Psoas muscle (tissue), 8 donors: ENCODE data around the gene RPL34. TPM values are rescaled to one million over a fixed set of nuclear protein-coding genes. Genes with fewer than 3 reads are reported as not detected.

ENCODE experiments used
- ATAC-seq, 4 donors: fragments of 200-7000 bp; cut with Tn5 transposase; one replicate each; pipeline ENCODE4 v1.9.1; 2020; ENCODE audit warnings: moderate library complexity in 3 of 4, mild to moderate bottlenecking in 2 of 4
- DNase-seq, 2 donors: peaks; one replicate each; pipeline ENCODE4 v3.0.0-alpha.2; 2020
- H3K27ac ChIP-seq: fragments of 200-600 bp; one replicate; pipeline ENCODE4 v1.8.0; 2022
- H3K27me3 ChIP-seq, 3 donors: fragments of 200-600 bp in 1 of 3; one replicate each; pipeline versions ENCODE4 v1.6.1 to v1.8.0; 2013 to 2022; ENCODE audit warnings: low read length in 2 of 3, mild to moderate bottlenecking in 2 of 3, moderate library complexity in 1 of 3; ENCODE audit not compliant: insufficient read depth in 3 of 3
- H3K36me3 ChIP-seq, 2 donors: fragments of 200-600 bp in 1 of 2; one replicate each; pipeline versions ENCODE4 v1.6.1 to v1.8.0; 2013 to 2022; ENCODE audit warnings: low read depth in 1 of 2, mild to moderate bottlenecking in 1 of 2, moderate library complexity in 1 of 2; ENCODE audit not compliant: insufficient read depth in 1 of 2
- H3K4me1 ChIP-seq: fragments of 200-600 bp; one replicate; pipeline ENCODE4 v1.8.0; 2022
- H3K4me3 ChIP-seq: fragments of 200-600 bp; one replicate; pipeline ENCODE4 v1.8.0; 2022; ENCODE audit warnings: mild to moderate bottlenecking
- H3K9me3 ChIP-seq: fragments of 200-600 bp; one replicate; pipeline ENCODE4 v1.8.0; 2022
- CTCF ChIP-seq: fragments of 200-600 bp; IDR thresholded peaks from one replicate; pipeline ENCODE4 v1.8.0; 2022; ENCODE audit warnings: antibody characterized with exemption
- WGBS, 3 donors: extraction: QIAGEN DNeasy Blood & Tissue Kit; methylation state at CpG; one replicate each; pipeline versions ENCODE4 v1.1.6 to v1.1.7; 2013; 5-methylcytosine and 5-hydroxymethylcytosine counted together
- intact Hi-C, 2 donors: fragments of 100-400 bp; cut with DNase I; formaldehyde crosslinking; loops; one replicate each; pipeline versions ENCODE4 v1.11.0 to v1.14.2; 2022
- polyA plus RNA-seq, 3 donors: library from polyadenylated mRNA; stranded (reverse); fragments of 200-250 nt; gene quantifications; one replicate each; pipeline ENCODE4 v1.2.3, GENCODE V29; 2013
- total RNA-seq, 4 donors: library from RNA; stranded (reverse); fragmentation: NEBNext Ultra II Directional in 2 of 4; extraction: Animal tissue kit (Norgen Biotek cat#: 25700) in 2 of 4; gene quantifications; one replicate each; pipeline versions ENCODE4 v1.2.1 to v1.2.4, GENCODE V29; 2021 to 2023
- donor health status: healthy with polysubstance abuse.
- donor health status: DM: no; HTN: no; CAD: no; lungs with moderate emphysema.
- donor health status: Bipolar disorder and iron deficiency.
- donor health status: healthy.
- donor health status: DM: yes; HTN: yes; CAD: no.
- donor health status: DM: no; HTN: no; CAD: no.
- donor health status: DM: no; HTN: no; CAD: no.
- donor health status: DM: yes; HTN: yes; CAD: no.

Gene RPL34
- total and polyA plus RNA-seq, 7 donors: 614 to 2,947 (median 727) TPM

DNA sequence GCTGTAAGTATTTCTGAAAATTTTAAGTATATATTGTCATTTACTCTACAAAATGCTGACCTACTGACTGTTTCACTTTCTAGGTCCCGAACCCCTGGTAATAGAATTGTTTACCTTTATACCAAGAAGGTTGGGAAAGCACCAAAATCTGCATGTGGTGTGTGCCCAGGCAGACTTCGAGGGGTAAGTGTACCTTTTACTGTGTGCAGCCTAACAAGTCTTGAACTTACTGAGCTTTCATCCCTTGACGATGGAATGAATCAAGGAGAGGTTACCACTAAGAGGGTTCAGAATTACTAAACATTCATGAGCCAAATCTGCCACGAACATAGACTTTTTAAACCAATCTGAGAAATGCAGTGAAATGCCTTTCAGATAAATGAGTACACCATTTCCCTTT is 1.6 kb downstream of the RPL34 start:
- ATAC-seq: no peak
- no peak for DNase-seq
- TF ChIP-seq CTCF: no peak
- no peaks in the 10 kb centered on the region for H3K9me3 ChIP-seq
- 88 to 93% (median 92%) methylated on average over 4 of the region's 4 CpGs for WGBS, 3 donors
- no peaks in the 10 kb centered on the region for H3K27me3 ChIP-seq
- H3K4me1 ChIP-seq: peaks cover 17% of the 10 kb centered on the region
- H3K27ac ChIP-seq: peak overlapping the region; percentile 89
- H3K36me3 ChIP-seq: peaks cover 17 to 54% of the 10 kb centered on the region in 2 donors
- intact Hi-C loops: no loop called here
- peak overlapping the region; percentile 85 for H3K4me3 ChIP-seq

- Histone ChIP-seq H3K4me3 (no peak overlapping the region), H3K27me3 (no peaks in the 10 kb centered on the region), H3K4me1 (peaks cover 17% of the 10 kb centered on the region), H3K27ac (no peak overlapping the region), H3K9me3 (no peaks in the 10 kb centered on the region), H3K36me3 (peaks cover 17 to 62% of the 10 kb centered on the region in 2 donors)
- WGBS, 3 donors: 95 to 97% (median 96%) methylated on average over 5 of the region's 5 CpGs
- no peak for DNase-seq
- intact Hi-C loops: no loop called here
- no peak for TF ChIP-seq CTCF
- ATAC-seq: no peak
Measured at GRCh38 chr4:108622828-108623227, 2.5 kb downstream of the RPL34 start.

DNA sequence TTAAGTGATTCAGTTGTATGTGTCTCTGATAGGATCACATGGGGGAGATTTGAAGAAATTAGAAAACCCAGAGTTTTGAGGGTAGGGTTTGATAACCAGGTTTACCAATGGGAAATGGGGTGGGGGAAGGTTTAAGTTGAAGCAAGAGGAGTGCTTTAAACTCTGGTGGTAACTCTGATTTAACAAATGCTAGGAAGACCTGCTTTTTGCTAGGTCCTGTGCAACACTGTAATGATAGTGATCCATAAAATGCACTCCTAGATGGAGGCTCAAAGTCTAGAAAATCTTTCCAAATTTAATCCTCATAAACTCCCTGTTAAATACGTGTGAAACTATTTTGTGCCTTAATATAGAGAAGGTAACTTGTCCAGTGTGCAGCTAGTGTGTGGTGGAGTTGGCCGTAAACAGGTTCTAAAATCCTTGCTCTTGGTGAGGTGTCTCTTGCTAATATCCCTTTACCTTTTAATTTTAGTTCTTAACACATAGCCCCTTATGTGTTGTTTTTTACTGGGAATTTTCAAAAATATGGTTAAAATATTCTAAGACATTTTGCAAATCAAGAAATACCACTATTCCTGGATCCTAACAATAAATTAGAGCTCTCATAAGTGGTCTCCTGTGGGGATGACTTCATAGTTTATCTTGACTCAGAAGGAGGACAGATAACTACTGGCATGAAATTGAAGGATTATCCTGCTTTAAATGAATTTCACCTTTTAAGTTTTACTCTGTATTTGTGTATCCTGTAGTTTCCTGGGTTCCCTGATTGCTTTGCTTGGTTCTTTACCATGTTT is 4.1 kb downstream of the RPL34 start:
- intact Hi-C loops: no loop called here
- DNase-seq (no peak), ATAC-seq (no peak)
- Histone ChIP-seq H3K36me3 (peaks cover 17 to 78% of the 10 kb centered on the region in 2 donors), H3K27me3 (no peaks in the 10 kb centered on the region), H3K4me3 (no peak overlapping the region), H3K4me1 (peaks cover 17% of the 10 kb centered on the region), H3K9me3 (no peaks in the 10 kb centered on the region), H3K27ac (no peak overlapping the region)
- 62 to 70% (median 63%) methylated on average over 2 of the region's 2 CpGs for WGBS, 3 donors
- no peak for TF ChIP-seq CTCF

- Histone ChIP-seq H3K27me3 (no peaks in the 10 kb centered on the region), H3K4me1 (peaks cover 17% of the 10 kb centered on the region), H3K9me3 (no peaks in the 10 kb centered on the region), H3K4me3 (no peak overlapping the region), H3K27ac (no peak overlapping the region), H3K36me3 (peaks cover 19 to 94% of the 10 kb centered on the region in 2 donors)
- 95 to 100% (median 100%) methylated on average over 1 of the region's 1 CpG for WGBS, 3 donors
- TF ChIP-seq CTCF: no peak
- no peak for DNase-seq
- intact Hi-C loops: no loop called here
- ATAC-seq: no peak
Measured at GRCh38 chr4:108626056-108626455, 5.7 kb downstream of the RPL34 start.

- Histone ChIP-seq H3K27me3 (no peaks in the 10 kb centered on the region), H3K9me3 (no peaks in the 10 kb centered on the region), H3K27ac (no peak overlapping the region), H3K4me3 (no peak overlapping the region), H3K4me1 (peaks cover 5% of the 10 kb centered on the region), H3K36me3 (peaks cover 19 to 100% of the 10 kb centered on the region in 2 donors)
- TF ChIP-seq CTCF: no peak
- ATAC-seq: no peak
- DNase-seq: no peak
- intact Hi-C loops: no loop called here
Measured at GRCh38 chr4:108628411-108628810, 8.0 kb downstream of the RPL34 start.
